ENCODE data around the gene INSYN2B. TPM values are rescaled to one million over a fixed set of nuclear protein-coding genes. Genes with fewer than 3 reads are reported as not detected.

Gene INSYN2B
- total RNA-seq, 3 donors from 2014 or later (not counting 1 experiment from before 2014, with no cell fraction given), result not detected

DNA sequence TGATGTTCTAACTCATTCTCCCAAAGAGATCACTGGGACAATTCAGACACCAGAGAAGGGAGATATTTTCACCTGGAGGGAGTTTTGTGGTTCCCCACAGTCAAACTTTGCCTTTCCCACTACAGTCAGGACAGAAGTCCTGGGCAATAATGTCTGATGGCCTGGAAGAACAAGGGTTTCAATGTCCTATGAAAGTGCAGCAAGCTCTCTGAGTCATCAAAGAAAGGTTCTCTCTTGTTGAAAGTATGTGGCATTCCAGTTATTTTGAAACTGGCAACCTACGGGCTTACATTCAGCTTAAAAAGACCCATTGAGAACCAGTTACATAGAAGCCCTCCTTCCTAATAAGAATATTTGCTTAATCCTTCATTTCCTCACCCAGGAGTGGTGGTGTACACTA, 103.9 kb downstream of the INSYN2B start:
- Histone ChIP-seq H3K4me3 (ENCODE audit: low read length) (no peak overlapping the region), H3K4me1 (ENCODE audit: control insufficient read depth, insufficient read depth, low read length) (peaks cover 9% of the 10 kb centered on the region), H3K36me3 (ENCODE audit: control insufficient read depth, insufficient read depth, low read length) (no peaks in the 10 kb centered on the region), H3K27me3 (ENCODE audit: control insufficient read depth, insufficient read depth, low read length) (no peaks in the 10 kb centered on the region), H3K27ac (ENCODE audit: low read length) (no peak overlapping the region), H3K9me3 (ENCODE audit: control insufficient read depth, insufficient read depth, low read length) (no peaks in the 10 kb centered on the region)
- Mint-ChIP-seq H3K4me1 (peaks cover 60 to 61% of the 10 kb centered on the region in 2 donors), H3K36me3 (no peaks in the 10 kb centered on the region), H3K27ac (peak overlapping the region in 1 of 2 donors; percentile 18), H3K27me3 (ENCODE audit: low read depth in 2 of 2) (no peaks in the 10 kb centered on the region), H3K9me3 (no peaks in the 10 kb centered on the region), H3K4me3 (no peak overlapping the region)
- 78% methylated on average over 1 of the region's 1 CpG for WGBS (ENCODE audit: insufficient coverage)
- DNase-seq, result no peak
- no peak for ATAC-seq
- intact Hi-C loops (cut with micrococcal nuclease), result no loop called here
- TF ChIP-seq, protein P1, sequence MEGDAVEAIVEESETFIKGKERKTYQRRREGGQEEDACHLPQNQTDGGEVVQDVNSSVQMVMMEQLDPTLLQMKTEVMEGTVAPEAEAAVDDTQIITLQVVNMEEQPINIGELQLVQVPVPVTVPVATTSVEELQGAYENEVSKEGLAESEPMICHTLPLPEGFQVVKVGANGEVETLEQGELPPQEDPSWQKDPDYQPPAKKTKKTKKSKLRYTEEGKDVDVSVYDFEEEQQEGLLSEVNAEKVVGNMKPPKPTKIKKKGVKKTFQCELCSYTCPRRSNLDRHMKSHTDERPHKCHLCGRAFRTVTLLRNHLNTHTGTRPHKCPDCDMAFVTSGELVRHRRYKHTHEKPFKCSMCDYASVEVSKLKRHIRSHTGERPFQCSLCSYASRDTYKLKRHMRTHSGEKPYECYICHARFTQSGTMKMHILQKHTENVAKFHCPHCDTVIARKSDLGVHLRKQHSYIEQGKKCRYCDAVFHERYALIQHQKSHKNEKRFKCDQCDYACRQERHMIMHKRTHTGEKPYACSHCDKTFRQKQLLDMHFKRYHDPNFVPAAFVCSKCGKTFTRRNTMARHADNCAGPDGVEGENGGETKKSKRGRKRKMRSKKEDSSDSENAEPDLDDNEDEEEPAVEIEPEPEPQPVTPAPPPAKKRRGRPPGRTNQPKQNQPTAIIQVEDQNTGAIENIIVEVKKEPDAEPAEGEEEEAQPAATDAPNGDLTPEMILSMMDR (IDR thresholded peaks at IDR 0.05), result no peak

DNA sequence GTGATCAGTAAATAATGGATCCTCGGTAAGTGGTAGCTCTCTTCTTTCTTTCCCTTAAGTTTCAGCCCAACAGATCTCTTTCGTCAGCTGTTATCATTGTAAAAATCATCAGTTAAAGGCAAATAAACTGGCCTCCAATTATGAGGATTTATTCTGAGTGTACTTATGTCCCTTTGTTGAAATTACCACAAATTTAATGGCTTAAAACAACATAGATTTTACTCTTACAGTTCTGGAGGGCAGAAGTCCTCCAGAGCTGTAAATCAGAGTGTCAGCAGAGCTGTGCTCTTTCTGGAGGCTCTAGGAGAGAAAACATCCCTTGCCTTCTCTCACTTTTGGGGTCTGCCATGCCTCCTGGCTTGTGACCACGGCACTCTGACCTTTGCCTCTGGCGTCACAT, 104.6 kb downstream of the INSYN2B start:
- Histone ChIP-seq H3K9me3 (ENCODE audit: control insufficient read depth, insufficient read depth, low read length) (no peaks in the 10 kb centered on the region), H3K27me3 (ENCODE audit: control insufficient read depth, insufficient read depth, low read length) (no peaks in the 10 kb centered on the region), H3K4me3 (ENCODE audit: low read length) (no peak overlapping the region), H3K27ac (ENCODE audit: low read length) (no peak overlapping the region), H3K36me3 (ENCODE audit: control insufficient read depth, insufficient read depth, low read length) (peaks cover 3% of the 10 kb centered on the region), H3K4me1 (ENCODE audit: control insufficient read depth, insufficient read depth, low read length) (peaks cover 9% of the 10 kb centered on the region)
- no peak for ATAC-seq
- H3K4me1 Mint-ChIP-seq, result peaks cover 54 to 55% of the 10 kb centered on the region in 2 donors
- TF ChIP-seq, protein P1 (IDR thresholded peaks at IDR 0.05), result no peak
- H3K36me3 Mint-ChIP-seq, result no peaks in the 10 kb centered on the region
- H3K9me3 Mint-ChIP-seq, result no peaks in the 10 kb centered on the region
- no peak overlapping the region for H3K4me3 Mint-ChIP-seq
- DNase-seq, result no peak
- no peaks in the 10 kb centered on the region for H3K27me3 Mint-ChIP-seq (ENCODE audit: low read depth in 2 of 2)
- 88% methylated on average over 2 of the region's 4 CpGs for WGBS (ENCODE audit: insufficient coverage)
- intact Hi-C loops (cut with micrococcal nuclease), result no loop called here
- H3K27ac Mint-ChIP-seq, result peak overlapping the region in 1 of 2 donors; percentile 18

DNA sequence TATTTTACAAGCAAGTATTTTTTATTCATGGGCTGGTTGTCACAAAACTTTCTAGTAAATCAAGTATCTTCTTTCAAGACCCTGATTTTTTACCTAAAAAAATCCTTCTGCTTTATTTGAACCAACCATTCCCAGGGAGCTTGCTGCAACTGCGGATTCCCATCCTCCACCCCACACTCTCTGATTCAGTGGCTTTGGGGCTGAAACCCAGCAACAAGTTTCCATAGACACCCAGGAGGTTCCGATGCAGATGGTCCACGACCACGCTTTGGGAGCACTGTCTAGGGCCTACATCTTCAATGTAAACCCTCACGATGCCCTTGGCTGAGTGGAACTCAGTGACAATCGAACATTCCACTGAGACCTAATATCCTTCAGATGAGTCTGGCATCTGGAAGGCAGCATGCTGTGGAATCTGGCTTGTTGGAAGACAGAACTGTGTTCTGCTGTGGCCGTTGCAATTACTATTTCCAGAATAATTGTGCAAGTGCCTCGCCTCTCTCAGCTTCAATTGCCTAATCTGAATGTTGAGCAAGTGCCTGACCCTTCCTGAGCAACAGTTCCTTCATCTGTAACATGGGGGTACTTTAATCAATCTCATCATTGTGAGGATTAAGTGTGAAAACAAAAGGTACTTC, 105.1 kb downstream of the INSYN2B start:
- H3K9me3 Mint-ChIP-seq, result no peaks in the 10 kb centered on the region
- peak overlapping the region in 1 of 2 donors; percentile 18 for H3K27ac Mint-ChIP-seq
- Histone ChIP-seq H3K4me3 (ENCODE audit: low read length) (no peak overlapping the region), H3K27me3 (ENCODE audit: control insufficient read depth, insufficient read depth, low read length) (no peaks in the 10 kb centered on the region), H3K4me1 (ENCODE audit: control insufficient read depth, insufficient read depth, low read length) (peaks cover 9% of the 10 kb centered on the region), H3K9me3 (ENCODE audit: control insufficient read depth, insufficient read depth, low read length) (no peaks in the 10 kb centered on the region), H3K36me3 (ENCODE audit: control insufficient read depth, insufficient read depth, low read length) (peaks cover 3% of the 10 kb centered on the region), H3K27ac (ENCODE audit: low read length) (no peak overlapping the region)
- H3K27me3 Mint-ChIP-seq (ENCODE audit: low read depth in 2 of 2), result no peaks in the 10 kb centered on the region
- no peak overlapping the region for H3K4me3 Mint-ChIP-seq
- intact Hi-C loops (cut with micrococcal nuclease), result no loop called here
- peaks cover 50% of the 10 kb centered on the region in 2 donors for H3K4me1 Mint-ChIP-seq
- 94% methylated on average over 8 of the region's 8 CpGs for WGBS (ENCODE audit: insufficient coverage)
- ATAC-seq, result no peak
- DNase-seq, result no peak
- TF ChIP-seq, protein P1 (IDR thresholded peaks at IDR 0.05), result no peak
- no peaks in the 10 kb centered on the region for H3K36me3 Mint-ChIP-seq

DNA sequence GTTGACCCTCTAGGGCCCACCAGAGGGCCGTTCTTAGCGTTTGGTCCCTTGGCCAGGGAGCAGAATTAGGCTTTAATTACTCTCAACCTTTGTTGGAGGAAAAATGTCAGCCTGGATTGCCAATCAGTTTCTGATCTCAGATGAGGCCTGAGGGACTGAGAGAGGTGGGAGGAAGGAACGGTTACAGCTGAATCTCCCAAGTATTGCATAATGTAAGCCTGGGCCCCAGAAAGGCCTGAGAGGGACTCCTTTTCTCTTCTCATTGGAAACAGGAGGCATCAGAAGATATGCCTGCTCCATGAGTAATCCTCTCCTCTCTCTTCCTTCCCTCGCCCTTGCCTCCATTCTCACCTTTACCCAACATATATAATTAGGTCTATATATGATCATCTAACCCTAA, 105.7 kb downstream of the INSYN2B start:
- Histone ChIP-seq H3K4me3 (ENCODE audit: low read length) (no peak overlapping the region), H3K27ac (ENCODE audit: low read length) (no peak overlapping the region), H3K4me1 (ENCODE audit: control insufficient read depth, insufficient read depth, low read length) (peaks cover 6% of the 10 kb centered on the region), H3K36me3 (ENCODE audit: control insufficient read depth, insufficient read depth, low read length) (peaks cover 3% of the 10 kb centered on the region), H3K27me3 (ENCODE audit: control insufficient read depth, insufficient read depth, low read length) (no peaks in the 10 kb centered on the region), H3K9me3 (ENCODE audit: control insufficient read depth, insufficient read depth, low read length) (no peaks in the 10 kb centered on the region)
- Mint-ChIP-seq H3K27me3 (ENCODE audit: low read depth in 2 of 2) (no peaks in the 10 kb centered on the region), H3K9me3 (no peaks in the 10 kb centered on the region), H3K27ac (no peak overlapping the region), H3K4me1 (peaks cover 44 to 50% of the 10 kb centered on the region in 2 donors), H3K36me3 (no peaks in the 10 kb centered on the region), H3K4me3 (no peak overlapping the region)
- intact Hi-C loops (cut with micrococcal nuclease), result no loop called here
- DNase-seq, result no peak
- TF ChIP-seq, protein P1 (IDR thresholded peaks at IDR 0.05), result no peak
- 89% methylated on average over 3 of the region's 4 CpGs for WGBS (ENCODE audit: insufficient coverage)
- ATAC-seq, result no peak

Data from natural killer cell (primary cell).